ENCODE results near the gene CD200. TPM values are rescaled to one million over a fixed set of nuclear protein-coding genes. Genes with fewer than 3 reads are reported as not detected.

CD200 gene
- total RNA-seq, 1 experiment from 2014 or later: not detected

- peak; percentile 69 for DNase-seq (ENCODE audit: low spot score)
- in situ Hi-C loops (cut with HindIII; ENCODE audit: low sequenced_read_pairs): no loop called here
These were observed 5.5 kb upstream of the CD200 start for GRCh38 chr3:112327371-112327951.

DNA sequence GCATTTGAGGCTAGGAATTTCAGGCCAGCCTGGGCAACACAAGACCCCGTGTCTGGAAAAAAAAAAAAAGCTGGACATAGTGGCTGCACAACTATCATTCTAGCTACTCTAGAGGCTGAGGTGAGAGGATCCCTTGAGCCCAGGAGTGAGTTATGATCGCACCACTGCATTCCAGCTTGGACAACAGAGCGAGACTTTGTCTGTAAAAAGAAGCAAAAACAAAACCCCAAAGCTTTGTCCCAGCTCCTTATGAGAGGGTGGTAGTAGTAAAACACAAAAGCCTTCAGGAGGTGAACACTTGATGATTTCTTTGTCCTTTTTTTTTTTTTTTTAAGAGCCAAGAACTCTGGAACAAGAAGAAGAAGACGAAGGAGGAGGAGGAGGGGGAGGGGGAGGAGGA is 1.1 kb upstream of the CD200 start:
- in situ Hi-C loops (cut with HindIII; ENCODE audit: low sequenced_read_pairs): no loop called here
- DNase-seq (ENCODE audit: low spot score): no peak

- DNase-seq (ENCODE audit: low spot score): peak; percentile 79
- in situ Hi-C loops (cut with HindIII; ENCODE audit: low sequenced_read_pairs): no loop called here
These were observed 693 bp downstream of the CD200 start for GRCh38 chr3:112333381-112334317.

DNA sequence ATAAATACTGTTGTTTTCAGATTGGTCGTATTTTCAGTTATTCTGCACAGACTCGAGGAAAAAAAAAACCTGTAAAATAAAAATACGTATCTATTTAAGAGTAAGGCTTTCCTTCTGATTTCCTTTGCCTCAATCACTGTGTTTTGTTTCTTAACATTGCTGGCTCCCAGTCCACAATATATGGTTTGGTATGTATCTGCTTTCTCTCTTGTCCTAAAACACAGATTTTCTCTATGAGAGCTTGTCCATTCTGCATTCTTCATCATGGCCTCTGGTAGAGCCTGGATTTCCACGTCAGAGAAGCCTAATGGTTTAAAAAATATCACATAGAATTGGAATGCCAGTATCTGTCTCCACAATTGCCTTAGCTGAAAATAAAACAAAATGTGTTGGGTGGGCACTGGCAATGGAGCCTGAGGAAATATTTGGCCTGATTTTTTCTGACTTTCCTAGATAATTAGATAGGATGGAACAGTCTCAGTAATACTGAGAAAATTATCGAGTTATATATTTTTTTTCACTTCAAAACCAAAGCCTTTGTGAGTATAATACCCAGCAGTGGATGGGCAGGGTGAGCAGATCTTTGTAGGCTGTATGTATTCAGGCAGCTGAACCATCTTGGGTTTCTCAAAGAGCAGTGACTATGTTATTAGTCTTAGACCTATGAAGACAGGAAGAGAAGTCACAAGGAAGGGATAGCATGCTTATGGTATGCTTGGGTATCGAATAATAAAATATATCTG is 1.9 kb downstream of the CD200 start:
- in situ Hi-C loops (cut with HindIII; ENCODE audit: low sequenced_read_pairs): no loop called here
- peak; percentile 47 for DNase-seq (ENCODE audit: low spot score)

GRCh38 chr3:112335434-112335781 is 2.5 kb downstream of the CD200 start:
- DNase-seq (ENCODE audit: low spot score): peak; percentile 15
- in situ Hi-C loops (cut with HindIII; ENCODE audit: low sequenced_read_pairs): no loop called here

GRCh38 chr3:112338021-112338726 is 5.2 kb downstream of the CD200 start:
- in situ Hi-C loops (cut with HindIII; ENCODE audit: low sequenced_read_pairs): no loop called here

GRCh38 chr3:112338727-112339056 is 5.7 kb downstream of the CD200 start:
- in situ Hi-C loops (cut with HindIII; ENCODE audit: low sequenced_read_pairs): no loop called here
- no peak for DNase-seq (ENCODE audit: low spot score)

More at GRCh38 chr3:112338021-112338726, 5.2 kb downstream of the CD200 start:
- peak; percentile 16 for DNase-seq (ENCODE audit: low spot score)

- in situ Hi-C loops (cut with HindIII; ENCODE audit: low sequenced_read_pairs): no loop called here
These were observed 6.2 kb downstream of the CD200 start for GRCh38 chr3:112339134-112339533.

GRCh38 chr3:112339609-112340008 is 6.7 kb downstream of the CD200 start:
- DNase-seq (ENCODE audit: low spot score): no peak
- in situ Hi-C loops (cut with HindIII; ENCODE audit: low sequenced_read_pairs): no loop called here

More at GRCh38 chr3:112339134-112339533, 6.2 kb downstream of the CD200 start:
- no peak for DNase-seq (ENCODE audit: low spot score)

- DNase-seq (ENCODE audit: low spot score): no peak
- in situ Hi-C loops (cut with HindIII; ENCODE audit: low sequenced_read_pairs): no loop called here
These were observed 8.4 kb downstream of the CD200 start for GRCh38 chr3:112341386-112341785.

GRCh38 chr3:112345681-112346080 is 12.7 kb downstream of the CD200 start:
- no peak for DNase-seq (ENCODE audit: low spot score)
- in situ Hi-C loops (cut with HindIII; ENCODE audit: low sequenced_read_pairs): no loop called here

- in situ Hi-C loops (cut with HindIII; ENCODE audit: low sequenced_read_pairs): no loop called here
- no peak for DNase-seq (ENCODE audit: low spot score)
These were observed 13.7 kb downstream of the CD200 start for GRCh38 chr3:112346491-112347122.

DNA sequence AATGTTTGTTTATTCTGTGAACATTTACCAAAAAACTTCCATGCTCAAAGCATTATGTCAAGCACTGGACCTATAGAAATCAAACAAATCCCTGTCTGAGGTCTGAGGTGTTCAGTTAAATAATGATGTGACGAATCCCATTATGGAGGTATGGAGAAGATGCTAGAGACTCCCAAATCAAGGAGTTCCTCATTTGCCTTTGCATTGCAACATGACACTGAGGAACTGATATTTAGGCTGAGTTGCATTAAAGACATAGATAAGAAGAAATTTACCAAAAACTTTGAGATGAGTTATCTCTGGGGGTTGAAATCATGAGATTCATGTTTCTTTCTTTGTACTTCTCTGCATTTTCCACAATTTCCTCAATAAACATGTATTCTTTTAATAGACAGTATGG is 16.0 kb downstream of the CD200 start:
- in situ Hi-C loops (cut with HindIII; ENCODE audit: low sequenced_read_pairs): no loop called here
- DNase-seq (ENCODE audit: low spot score): no peak

DNA sequence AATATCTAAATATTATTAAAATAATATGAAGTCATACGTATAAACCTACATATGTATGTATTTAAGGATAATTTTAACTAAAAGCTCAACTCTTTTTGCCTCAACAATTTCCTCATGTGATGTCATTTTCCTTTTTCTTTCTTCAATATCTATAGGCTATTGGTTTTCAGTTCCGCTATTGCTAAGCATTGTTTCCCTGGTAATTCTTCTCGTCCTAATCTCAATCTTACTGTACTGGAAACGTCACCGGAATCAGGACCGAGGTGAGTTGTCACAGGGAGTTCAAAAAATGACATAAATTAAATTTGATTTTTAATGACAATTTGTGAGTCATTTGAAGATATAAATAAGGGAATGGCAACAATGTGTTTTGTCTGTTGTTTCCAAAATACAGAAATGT is 16.6 kb downstream of the CD200 start:
- DNase-seq (ENCODE audit: low spot score): no peak
- in situ Hi-C loops (cut with HindIII; ENCODE audit: low sequenced_read_pairs): no loop called here

- in situ Hi-C loops (cut with HindIII; ENCODE audit: low sequenced_read_pairs): no loop called here
- DNase-seq (ENCODE audit: low spot score): no peak
These were observed 17.3 kb downstream of the CD200 start for GRCh38 chr3:112350018-112350810.

GRCh38 chr3:112351036-112351435 is 18.1 kb downstream of the CD200 start:
- in situ Hi-C loops (cut with HindIII; ENCODE audit: low sequenced_read_pairs): no loop called here
- no peak for DNase-seq (ENCODE audit: low spot score)

DNA sequence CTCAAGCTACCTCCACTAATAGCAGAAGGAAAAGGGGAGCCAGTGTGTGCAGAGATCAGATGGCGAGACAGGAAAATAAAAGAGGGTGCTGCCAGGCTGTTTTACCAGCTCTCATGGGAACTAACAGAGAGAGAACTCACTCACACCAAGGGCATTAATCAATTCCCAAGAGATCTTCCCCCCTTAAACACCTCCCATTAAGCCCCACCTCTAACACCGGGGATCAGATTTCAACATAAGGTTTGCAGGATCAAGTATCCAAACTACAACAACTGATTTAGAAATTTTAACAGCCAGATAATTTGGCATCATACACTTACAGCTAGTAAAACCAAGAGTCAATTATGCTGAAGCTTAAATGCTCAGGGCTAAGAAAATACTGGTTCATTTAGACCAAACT is 18.9 kb downstream of the CD200 start:
- no peak for DNase-seq (ENCODE audit: low spot score)
- in situ Hi-C loops (cut with HindIII; ENCODE audit: low sequenced_read_pairs): no loop called here

GRCh38 chr3:112352720-112353119 is 19.8 kb downstream of the CD200 start:
- in situ Hi-C loops (cut with HindIII; ENCODE audit: low sequenced_read_pairs): no loop called here

More at GRCh38 chr3:112352720-112353119, 19.8 kb downstream of the CD200 start:
- DNase-seq (ENCODE audit: low spot score): no peak
